HL-60 (cell line): ENCODE measurements around the gene RBM22.

ENCODE experiments used
- DNase-seq, 2 experiments: peaks; one replicate each; pipeline ENCODE4 v3.0.0-alpha.2; 2010 to 2020; ENCODE audit warnings: low read depth in 1 of 2, low spot score in 1 of 2
- H3K27ac ChIP-seq: fragments of 250-450 bp; sonication (Bioruptor Pico); replicated peaks from 2 replicates; pipeline ENCODE4 v1.5.1; 2020; ENCODE audit warnings: mild to moderate bottlenecking, moderate library complexity
- H3K27me3 ChIP-seq: fragments of 250-450 bp; sonication (Bioruptor Pico); 2 replicates; pipeline ENCODE4 v1.5.1; 2021; ENCODE audit warnings: mild to moderate bottlenecking, moderate library complexity; ENCODE audit not compliant: insufficient read depth, poor library complexity, severe bottlenecking
- H3K4me3 ChIP-seq: replicated peaks from 2 replicates; pipeline ENCODE4 v1.5.1; 2011; ENCODE audit warnings: mild to moderate bottlenecking, control low read depth, low read length; ENCODE audit not compliant: insufficient read depth
- CTCF ChIP-seq: IDR thresholded peaks from one replicate; pipeline ENCODE4 v1.5.1; 2011; ENCODE audit warnings: low read length, control low read depth, inconsistent platforms; ENCODE audit not compliant: insufficient read depth
- GABPA ChIP-seq: IDR thresholded peaks from 2 replicates; pipeline ENCODE4 v1.6.1; 2012; ENCODE audit warnings: low read depth
- POLR2AphosphoS5 ChIP-seq: IDR thresholded peaks from 2 replicates; pipeline ENCODE4 v1.6.1; 2012; ENCODE audit warnings: low read depth
- SPI1 ChIP-seq: IDR thresholded peaks from 2 replicates; pipeline ENCODE4 v1.6.1; 2012; ENCODE audit warnings: low read depth, mild to moderate bottlenecking, borderline replicate concordance
- TF ChIP-seq, protein P1 (sequence below): IDR thresholded peaks from 2 replicates; pipeline ENCODE4 v1.6.1; 2012; ENCODE audit warnings: low read depth; ENCODE audit not compliant: insufficient replicate concordance

The RBM22 gene

GRCh38 chr5:150650021-150651006 lies 50.5 kb downstream of the RBM22 start:
- Histone ChIP-seq H3K27ac (no peak overlapping the region), H3K4me3 (no peak overlapping the region), H3K27me3 (no peaks in the 10 kb centered on the region)
- TF ChIP-seq, protein P1, sequence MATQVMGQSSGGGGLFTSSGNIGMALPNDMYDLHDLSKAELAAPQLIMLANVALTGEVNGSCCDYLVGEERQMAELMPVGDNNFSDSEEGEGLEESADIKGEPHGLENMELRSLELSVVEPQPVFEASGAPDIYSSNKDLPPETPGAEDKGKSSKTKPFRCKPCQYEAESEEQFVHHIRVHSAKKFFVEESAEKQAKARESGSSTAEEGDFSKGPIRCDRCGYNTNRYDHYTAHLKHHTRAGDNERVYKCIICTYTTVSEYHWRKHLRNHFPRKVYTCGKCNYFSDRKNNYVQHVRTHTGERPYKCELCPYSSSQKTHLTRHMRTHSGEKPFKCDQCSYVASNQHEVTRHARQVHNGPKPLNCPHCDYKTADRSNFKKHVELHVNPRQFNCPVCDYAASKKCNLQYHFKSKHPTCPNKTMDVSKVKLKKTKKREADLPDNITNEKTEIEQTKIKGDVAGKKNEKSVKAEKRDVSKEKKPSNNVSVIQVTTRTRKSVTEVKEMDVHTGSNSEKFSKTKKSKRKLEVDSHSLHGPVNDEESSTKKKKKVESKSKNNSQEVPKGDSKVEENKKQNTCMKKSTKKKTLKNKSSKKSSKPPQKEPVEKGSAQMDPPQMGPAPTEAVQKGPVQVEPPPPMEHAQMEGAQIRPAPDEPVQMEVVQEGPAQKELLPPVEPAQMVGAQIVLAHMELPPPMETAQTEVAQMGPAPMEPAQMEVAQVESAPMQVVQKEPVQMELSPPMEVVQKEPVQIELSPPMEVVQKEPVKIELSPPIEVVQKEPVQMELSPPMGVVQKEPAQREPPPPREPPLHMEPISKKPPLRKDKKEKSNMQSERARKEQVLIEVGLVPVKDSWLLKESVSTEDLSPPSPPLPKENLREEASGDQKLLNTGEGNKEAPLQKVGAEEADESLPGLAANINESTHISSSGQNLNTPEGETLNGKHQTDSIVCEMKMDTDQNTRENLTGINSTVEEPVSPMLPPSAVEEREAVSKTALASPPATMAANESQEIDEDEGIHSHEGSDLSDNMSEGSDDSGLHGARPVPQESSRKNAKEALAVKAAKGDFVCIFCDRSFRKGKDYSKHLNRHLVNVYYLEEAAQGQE = no peak
- TF ChIP-seq GABPA = no peak
- no peak for TF ChIP-seq SPI1
- TF ChIP-seq CTCF = no peak
- TF ChIP-seq POLR2AphosphoS5 = no peak
- DNase-seq = no peak

- no peaks in the 10 kb centered on the region for H3K27me3 ChIP-seq
- no peak for TF ChIP-seq POLR2AphosphoS5
- TF ChIP-seq CTCF = no peak
- TF ChIP-seq GABPA = no peak
- TF ChIP-seq, protein P1 = no peak
- no peak for TF ChIP-seq SPI1
- no peak overlapping the region for H3K4me3 ChIP-seq
- no peak for DNase-seq
- H3K27ac ChIP-seq = no peak overlapping the region
Observed at GRCh38 chr5:150649108-150650020, 51.5 kb downstream of the RBM22 start.

- no peak overlapping the region for H3K4me3 ChIP-seq
- H3K27me3 ChIP-seq = no peaks in the 10 kb centered on the region
- no peak for DNase-seq
- H3K27ac ChIP-seq = no peak overlapping the region
- TF ChIP-seq, protein P1 = no peak
- no peak for TF ChIP-seq POLR2AphosphoS5
- no peak for TF ChIP-seq CTCF
- TF ChIP-seq GABPA = no peak
- no peak for TF ChIP-seq SPI1
Observed at GRCh38 chr5:150648294-150649107, 52.4 kb downstream of the RBM22 start.
